Large intestine (tissue), 3 donors: Measurements from ENCODE around the gene XRN2. TPM values are rescaled to one million over a fixed set of nuclear protein-coding genes. Genes with fewer than 3 reads are reported as not detected.

Experiments used
- DNase-seq, 2 donors: peaks; one replicate each; pipeline versions ENCODE4 v3.0.0 to v3.0.0-alpha.2; 2013
- H3K27ac ChIP-seq: one replicate; pipeline ENCODE4 v1.5.1; 2013; ENCODE audit warnings: low read length
- H3K27me3 ChIP-seq: 2 replicates; pipeline ENCODE4 v1.6.1; 2013; ENCODE audit warnings: low read length; ENCODE audit not compliant: control insufficient read depth, insufficient read depth
- H3K36me3 ChIP-seq: 2 replicates; pipeline ENCODE4 v1.6.1; 2013; ENCODE audit warnings: low read length; ENCODE audit not compliant: control insufficient read depth, insufficient read depth
- H3K4me1 ChIP-seq: one replicate; pipeline ENCODE4 v1.6.1; 2013; ENCODE audit warnings: low read length; ENCODE audit not compliant: control insufficient read depth, insufficient read depth
- H3K4me3 ChIP-seq: one replicate; pipeline ENCODE4 v1.5.1; 2013; ENCODE audit warnings: low read length
- H3K9me3 ChIP-seq: one replicate; pipeline ENCODE4 v1.6.1; 2013; ENCODE audit warnings: mild to moderate bottlenecking, low read depth, low read length, moderate library complexity; ENCODE audit not compliant: control insufficient read depth
- WGBS: methylation state at CpG from one replicate; pipeline ENCODE4 v1.1.5; 2013; ENCODE audit warnings: low lambda C conversion rate; ENCODE audit not compliant: insufficient coverage; 5-methylcytosine and 5-hydroxymethylcytosine counted together
- polyA plus RNA-seq: library from polyadenylated mRNA; unstranded; fragments of 120-200 nt; gene quantifications from one replicate; pipeline ENCODE4 v1.2.1, GENCODE V29; 2013

Gene XRN2
- polyA plus RNA-seq, 1 donor = 52.7 TPM

DNA sequence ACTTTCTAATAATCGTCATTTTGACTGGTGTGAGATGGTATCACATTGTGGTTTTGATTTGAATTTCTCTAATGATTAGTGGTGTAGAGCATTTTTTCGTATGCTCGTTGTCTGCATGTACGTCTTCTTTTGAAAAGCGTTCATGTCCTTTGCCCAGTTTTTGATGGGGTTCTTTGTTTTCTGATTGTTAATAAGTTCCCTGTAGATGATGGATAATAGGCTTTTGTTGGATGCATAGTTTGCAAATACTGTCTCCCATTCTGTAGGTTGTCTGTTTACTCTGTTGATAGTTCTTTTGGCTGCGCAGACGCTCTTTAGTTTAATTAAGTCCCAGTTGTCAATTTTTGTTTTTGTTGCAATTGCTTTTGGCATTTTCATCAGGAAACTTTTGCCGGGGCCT is 32.3 kb upstream of the XRN2 start:
- no peaks in the 10 kb centered on the region for H3K27me3 ChIP-seq
- no peaks in the 10 kb centered on the region for H3K4me1 ChIP-seq
- DNase-seq = no peak
- no peak overlapping the region for H3K27ac ChIP-seq
- no peaks in the 10 kb centered on the region for H3K36me3 ChIP-seq
- H3K9me3 ChIP-seq = no peaks in the 10 kb centered on the region
- no peak overlapping the region for H3K4me3 ChIP-seq
- WGBS = no CpG with 5 or more reads among the region's 8 CpGs

DNA sequence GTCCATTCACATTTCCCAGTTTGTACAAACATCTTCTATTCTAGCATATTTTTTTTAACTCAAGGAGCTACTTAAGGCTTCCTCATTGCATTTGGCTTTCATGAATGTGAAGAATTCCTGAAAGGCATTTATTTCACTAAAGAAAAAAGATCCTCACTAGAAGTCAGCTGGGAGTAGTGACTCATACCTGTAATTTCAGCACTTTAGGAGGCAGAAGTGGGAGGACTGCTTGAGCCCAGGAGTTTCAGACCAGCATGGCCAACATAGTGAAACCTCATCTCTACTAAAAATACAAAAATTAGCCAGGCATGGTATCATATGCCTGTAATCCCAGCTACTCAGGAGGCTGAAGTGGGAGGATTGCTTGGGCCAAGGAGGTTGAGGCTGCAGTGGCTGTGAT is 30.9 kb upstream of the XRN2 start:
- Histone ChIP-seq H3K9me3 (no peaks in the 10 kb centered on the region), H3K4me3 (no peak overlapping the region)
- DNase-seq = no peak

DNA sequence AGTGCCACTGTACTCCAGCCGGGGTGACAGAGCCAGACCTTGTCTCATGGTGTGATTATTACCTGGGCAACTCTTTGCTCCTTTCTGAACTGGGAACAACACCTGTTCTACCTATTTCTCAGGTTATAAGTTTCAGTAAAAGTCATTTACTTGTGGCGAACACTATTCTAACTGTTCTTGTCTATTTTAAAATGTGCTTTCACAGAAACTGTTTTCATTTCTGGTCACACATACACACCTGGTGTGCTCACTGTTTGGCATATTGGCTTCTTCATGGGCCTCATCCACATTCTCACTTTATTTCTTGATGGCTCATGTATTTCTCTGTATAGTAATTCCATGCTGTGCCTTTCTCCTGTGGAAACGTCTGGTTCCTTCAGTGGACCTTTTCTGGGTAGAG is 30.5 kb upstream of the XRN2 start:
- Histone ChIP-seq H3K4me3 (no peak overlapping the region), H3K9me3 (no peaks in the 10 kb centered on the region), H3K4me1 (no peaks in the 10 kb centered on the region), H3K27me3 (no peaks in the 10 kb centered on the region), H3K36me3 (no peaks in the 10 kb centered on the region), H3K27ac (no peak overlapping the region)
- WGBS = 100% methylated on average over 1 of the region's 3 CpGs
- no peak for DNase-seq

More for the DNA sequence above, 30.9 kb upstream of the XRN2 start:
- Histone ChIP-seq H3K27ac (no peak overlapping the region), H3K27me3 (no peaks in the 10 kb centered on the region), H3K36me3 (no peaks in the 10 kb centered on the region), H3K4me1 (no peaks in the 10 kb centered on the region)

GRCh38 chr20:21273755-21274386 is 29.3 kb upstream of the XRN2 start:
- no peak overlapping the region for H3K27ac ChIP-seq
- WGBS = no CpG with 5 or more reads among the region's 8 CpGs
- no peak for DNase-seq
- no peak overlapping the region for H3K4me3 ChIP-seq
- H3K9me3 ChIP-seq = no peaks in the 10 kb centered on the region
- no peaks in the 10 kb centered on the region for H3K36me3 ChIP-seq
- no peaks in the 10 kb centered on the region for H3K27me3 ChIP-seq
- no peaks in the 10 kb centered on the region for H3K4me1 ChIP-seq

- no peak overlapping the region for H3K4me3 ChIP-seq
- no peaks in the 10 kb centered on the region for H3K4me1 ChIP-seq
- no peak for DNase-seq
- no peaks in the 10 kb centered on the region for H3K36me3 ChIP-seq
- no peaks in the 10 kb centered on the region for H3K27me3 ChIP-seq
- H3K9me3 ChIP-seq = no peaks in the 10 kb centered on the region
- no peak overlapping the region for H3K27ac ChIP-seq
- no CpG with 5 or more reads among the region's 2 CpGs for WGBS
Measured at GRCh38 chr20:21278829-21279228, 24.3 kb upstream of the XRN2 start.

DNA sequence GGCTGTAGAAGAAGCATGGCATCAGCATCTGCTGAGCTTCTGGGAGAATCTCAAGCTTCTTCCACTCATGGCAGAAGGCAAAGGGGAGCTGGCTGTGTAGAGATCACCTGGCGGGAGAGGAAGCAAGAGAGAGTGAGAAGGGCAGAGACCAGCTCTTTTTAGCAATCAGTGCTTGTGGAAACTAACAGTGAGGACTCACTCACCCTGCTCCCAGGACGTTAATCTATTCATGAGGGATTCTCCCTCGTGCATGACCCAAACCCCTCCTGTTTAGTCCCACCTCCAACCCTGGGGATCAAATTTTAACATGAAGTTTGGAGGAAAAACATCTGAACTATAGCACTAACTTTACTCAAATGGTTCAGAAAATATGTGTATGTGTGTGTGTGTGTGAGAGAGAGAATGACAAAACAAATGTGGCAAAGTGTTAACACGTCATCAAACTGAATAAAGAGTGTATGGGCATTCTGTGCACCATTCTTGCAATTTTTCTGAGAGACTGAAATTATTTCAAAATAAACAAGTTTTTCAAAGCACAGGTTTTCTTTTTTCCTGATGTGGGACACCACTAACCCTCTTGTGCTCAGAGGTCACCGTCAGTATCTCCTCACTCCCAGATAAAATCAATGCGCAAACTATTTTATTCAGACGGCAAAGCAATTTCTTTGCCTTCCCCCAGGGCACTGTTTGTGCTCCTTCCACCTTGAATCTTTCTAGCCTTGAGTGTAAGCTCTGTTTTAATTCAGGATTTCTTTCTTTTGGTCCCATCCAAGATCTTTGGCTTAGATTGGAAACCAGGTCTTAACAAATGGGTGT is 23.2 kb upstream of the XRN2 start:
- H3K4me1 ChIP-seq = no peaks in the 10 kb centered on the region
- WGBS = 44% methylated on average over 2 of the region's 7 CpGs
- no peak for DNase-seq
- H3K36me3 ChIP-seq = no peaks in the 10 kb centered on the region
- no peak overlapping the region for H3K4me3 ChIP-seq
- H3K27ac ChIP-seq = no peak overlapping the region
- no peaks in the 10 kb centered on the region for H3K27me3 ChIP-seq
- H3K9me3 ChIP-seq = no peaks in the 10 kb centered on the region

DNA sequence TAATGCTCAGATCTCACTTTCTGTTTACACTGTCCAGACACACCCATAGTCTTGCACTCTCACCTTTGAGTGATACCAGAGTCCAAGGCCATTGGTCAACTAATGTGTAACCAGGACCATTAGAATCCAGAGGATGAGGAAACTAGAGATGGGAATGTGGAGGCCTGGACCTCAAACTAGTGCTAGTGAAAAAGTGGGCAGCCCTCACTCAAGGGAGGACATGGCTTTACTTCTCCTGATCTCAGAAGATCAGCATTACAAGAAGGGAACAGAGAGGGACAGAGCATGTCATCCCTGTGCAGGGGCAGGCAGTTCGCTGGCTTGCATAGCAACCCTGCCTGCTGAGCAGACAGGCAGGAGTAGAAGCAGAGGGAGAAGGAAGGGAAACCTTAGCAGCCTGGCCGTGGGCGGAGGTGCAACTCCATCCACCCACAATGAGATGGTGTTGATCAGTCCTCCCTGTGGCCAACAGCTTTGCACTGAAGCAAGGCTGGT is 22.6 kb upstream of the XRN2 start:
- Histone ChIP-seq H3K27ac (no peak overlapping the region), H3K4me1 (no peaks in the 10 kb centered on the region), H3K9me3 (no peaks in the 10 kb centered on the region), H3K27me3 (no peaks in the 10 kb centered on the region), H3K36me3 (no peaks in the 10 kb centered on the region), H3K4me3 (no peak overlapping the region)
- peak in 1 of 2 donors; percentile 14 for DNase-seq
- no CpG with 5 or more reads among the region's 3 CpGs for WGBS

- H3K4me1 ChIP-seq = no peaks in the 10 kb centered on the region
- peak in 1 of 2 donors; percentile 41 for DNase-seq
- H3K36me3 ChIP-seq = no peaks in the 10 kb centered on the region
- H3K27me3 ChIP-seq = peaks cover 2% of the 10 kb centered on the region
- no peak overlapping the region for H3K27ac ChIP-seq
- no peak overlapping the region for H3K4me3 ChIP-seq
- no peaks in the 10 kb centered on the region for H3K9me3 ChIP-seq
- WGBS = 0% methylated on average over 1 of the region's 4 CpGs
Measured at GRCh38 chr20:21286775-21287174, 16.4 kb upstream of the XRN2 start.

GRCh38 chr20:21288587-21289370 is 14.4 kb upstream of the XRN2 start:
- Histone ChIP-seq H3K9me3 (no peaks in the 10 kb centered on the region), H3K4me1 (no peaks in the 10 kb centered on the region), H3K27me3 (peaks cover 2% of the 10 kb centered on the region), H3K36me3 (no peaks in the 10 kb centered on the region), H3K27ac (no peak overlapping the region), H3K4me3 (no peak overlapping the region)
- DNase-seq = peak in 1 of 2 donors; percentile 48
- WGBS = no CpG with 5 or more reads among the region's 14 CpGs

DNA sequence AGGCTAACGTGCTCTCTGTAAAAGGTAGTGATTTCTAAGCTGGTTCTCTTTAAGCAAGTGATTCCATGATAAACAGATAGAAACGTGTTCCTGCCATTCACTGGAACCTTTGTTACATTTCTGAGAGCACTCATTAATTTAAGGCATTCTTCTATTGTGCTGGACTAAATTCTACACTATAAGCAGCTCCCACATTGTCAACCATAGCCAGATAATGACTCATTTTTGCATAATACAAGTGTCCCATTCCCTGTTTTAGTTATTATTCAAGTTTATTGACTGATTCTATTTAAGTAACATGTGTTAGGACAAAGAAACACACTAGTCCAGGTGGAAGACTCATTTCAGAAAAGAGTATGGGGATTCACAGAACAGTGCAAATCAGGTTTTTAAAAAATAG is 13.5 kb upstream of the XRN2 start:
- Histone ChIP-seq H3K27ac (no peak overlapping the region), H3K27me3 (peaks cover 2% of the 10 kb centered on the region), H3K36me3 (no peaks in the 10 kb centered on the region), H3K4me1 (no peaks in the 10 kb centered on the region), H3K9me3 (no peaks in the 10 kb centered on the region), H3K4me3 (no peak overlapping the region)
- DNase-seq = no peak
- WGBS = no CpG with 5 or more reads among the region's 2 CpGs
